ENCODE data around the gene TMEM8B.

Gene TMEM8B

GRCh38 chr9:35798658-35799374 lies 30.2 kb upstream of the TMEM8B start:
- peak; percentile 99 for DNase-seq (ENCODE audit: low read depth)
- TF ChIP-seq, protein P1, sequence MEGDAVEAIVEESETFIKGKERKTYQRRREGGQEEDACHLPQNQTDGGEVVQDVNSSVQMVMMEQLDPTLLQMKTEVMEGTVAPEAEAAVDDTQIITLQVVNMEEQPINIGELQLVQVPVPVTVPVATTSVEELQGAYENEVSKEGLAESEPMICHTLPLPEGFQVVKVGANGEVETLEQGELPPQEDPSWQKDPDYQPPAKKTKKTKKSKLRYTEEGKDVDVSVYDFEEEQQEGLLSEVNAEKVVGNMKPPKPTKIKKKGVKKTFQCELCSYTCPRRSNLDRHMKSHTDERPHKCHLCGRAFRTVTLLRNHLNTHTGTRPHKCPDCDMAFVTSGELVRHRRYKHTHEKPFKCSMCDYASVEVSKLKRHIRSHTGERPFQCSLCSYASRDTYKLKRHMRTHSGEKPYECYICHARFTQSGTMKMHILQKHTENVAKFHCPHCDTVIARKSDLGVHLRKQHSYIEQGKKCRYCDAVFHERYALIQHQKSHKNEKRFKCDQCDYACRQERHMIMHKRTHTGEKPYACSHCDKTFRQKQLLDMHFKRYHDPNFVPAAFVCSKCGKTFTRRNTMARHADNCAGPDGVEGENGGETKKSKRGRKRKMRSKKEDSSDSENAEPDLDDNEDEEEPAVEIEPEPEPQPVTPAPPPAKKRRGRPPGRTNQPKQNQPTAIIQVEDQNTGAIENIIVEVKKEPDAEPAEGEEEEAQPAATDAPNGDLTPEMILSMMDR (IDR thresholded peaks at IDR 0.05; ENCODE audit: insufficient read depth, low read depth, low read length, missing control alignments): no peak
- H3K4me3 ChIP-seq (ENCODE audit: low read length): no peak overlapping the region

DNA sequence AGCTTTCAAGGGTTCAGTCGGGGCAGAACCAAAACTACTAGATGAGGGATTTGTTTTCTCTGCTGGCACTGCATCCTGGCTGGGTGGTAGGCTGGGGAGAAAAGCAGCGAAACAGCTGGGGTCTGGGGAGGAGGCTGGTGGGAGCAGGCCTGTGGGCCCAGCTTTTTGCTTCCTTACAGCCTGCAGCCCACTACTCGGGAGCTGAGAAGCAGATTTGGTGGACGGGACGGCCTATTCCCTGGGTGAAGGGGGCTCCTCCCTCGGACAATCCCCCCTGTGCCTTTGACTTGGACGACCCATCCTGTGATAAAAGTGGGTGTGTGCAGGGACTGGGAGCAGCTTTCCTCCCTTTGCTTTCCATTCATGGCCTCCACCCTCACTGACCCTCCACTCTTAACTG lies 28.5 kb upstream of the TMEM8B start:
- no peak for DNase-seq (ENCODE audit: low read depth)
- no peak overlapping the region for H3K4me3 ChIP-seq (ENCODE audit: low read length)
- TF ChIP-seq, protein P1 (IDR thresholded peaks at IDR 0.05; ENCODE audit: insufficient read depth, low read depth, low read length, missing control alignments): no peak

GRCh38 chr9:35801328-35802128 lies 27.5 kb upstream of the TMEM8B start:
- H3K4me3 ChIP-seq (ENCODE audit: low read length): no peak overlapping the region
- TF ChIP-seq, protein P1 (IDR thresholded peaks at IDR 0.05; ENCODE audit: insufficient read depth, low read depth, low read length, missing control alignments): no peak
- no peak for DNase-seq (ENCODE audit: low read depth)

GRCh38 chr9:35806101-35806500 lies 22.9 kb upstream of the TMEM8B start:
- H3K4me3 ChIP-seq (ENCODE audit: low read length): no peak overlapping the region
- TF ChIP-seq, protein P1 (IDR thresholded peaks at IDR 0.05; ENCODE audit: insufficient read depth, low read depth, low read length, missing control alignments): no peak
- no peak for DNase-seq (ENCODE audit: low read depth)

- DNase-seq (ENCODE audit: low read depth): no peak
- TF ChIP-seq, protein P1 (IDR thresholded peaks at IDR 0.05; ENCODE audit: insufficient read depth, low read depth, low read length, missing control alignments): no peak
- H3K4me3 ChIP-seq (ENCODE audit: low read length): no peak overlapping the region
These were observed 20.6 kb upstream of the TMEM8B start for GRCh38 chr9:35808433-35808832.

- DNase-seq (ENCODE audit: low read depth): no peak
- TF ChIP-seq, protein P1 (IDR thresholded peaks at IDR 0.05; ENCODE audit: insufficient read depth, low read depth, low read length, missing control alignments): no peak
- no peak overlapping the region for H3K4me3 ChIP-seq (ENCODE audit: low read length)
These were observed 18.9 kb upstream of the TMEM8B start for GRCh38 chr9:35810122-35810521.
